ENCODE measurements around the gene KATNAL2.
A peak's percentile ranks its signal among the peaks of the same experiment; 100 is the strongest.

The KATNAL2 gene, protein sequence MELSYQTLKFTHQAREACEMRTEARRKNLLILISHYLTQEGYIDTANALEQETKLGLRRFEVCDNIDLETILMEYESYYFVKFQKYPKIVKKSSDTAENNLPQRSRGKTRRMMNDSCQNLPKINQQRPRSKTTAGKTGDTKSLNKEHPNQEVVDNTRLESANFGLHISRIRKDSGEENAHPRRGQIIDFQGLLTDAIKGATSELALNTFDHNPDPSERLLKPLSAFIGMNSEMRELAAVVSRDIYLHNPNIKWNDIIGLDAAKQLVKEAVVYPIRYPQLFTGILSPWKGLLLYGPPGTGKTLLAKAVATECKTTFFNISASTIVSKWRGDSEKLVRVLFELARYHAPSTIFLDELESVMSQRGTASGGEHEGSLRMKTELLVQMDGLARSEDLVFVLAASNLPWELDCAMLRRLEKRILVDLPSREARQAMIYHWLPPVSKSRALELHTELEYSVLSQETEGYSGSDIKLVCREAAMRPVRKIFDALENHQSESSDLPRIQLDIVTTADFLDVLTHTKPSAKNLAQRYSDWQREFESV

DNA sequence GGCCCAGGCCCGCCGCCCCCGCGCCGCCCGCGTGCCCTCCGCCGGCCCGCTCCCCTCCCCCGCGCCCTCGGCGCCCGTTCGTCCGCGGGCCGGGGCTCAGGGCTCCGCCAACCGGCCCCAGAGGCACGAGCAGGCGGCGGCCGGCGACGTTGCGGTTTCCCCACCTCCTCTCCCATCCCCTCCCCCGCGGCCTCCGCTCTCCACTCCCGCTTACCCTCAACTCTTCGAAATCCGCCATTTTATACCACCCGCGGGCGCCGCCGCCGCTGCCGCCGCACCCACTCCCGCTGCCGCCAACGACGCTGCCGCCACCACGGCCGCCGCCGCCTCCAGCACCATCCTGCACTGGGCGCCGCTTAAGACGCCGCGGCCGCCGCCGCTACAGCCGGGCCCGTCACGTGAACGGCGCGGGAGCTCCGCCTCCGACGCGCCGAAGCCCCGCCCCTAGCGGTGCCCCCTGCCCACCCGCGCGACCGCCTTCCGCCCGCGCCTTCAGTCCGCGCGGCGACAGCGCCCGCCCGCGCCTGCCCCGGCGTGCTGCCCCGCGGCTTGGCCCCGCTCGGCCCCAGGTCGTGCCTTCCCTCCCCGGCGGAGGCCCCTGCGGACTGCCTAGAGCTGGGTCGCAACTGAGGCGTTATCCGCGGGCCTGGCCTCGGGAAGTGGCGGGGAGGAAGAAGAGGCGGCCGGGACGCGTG is at the start of gene KATNAL2, which contains the start of gene PIAS2:
KATNAL2 (plus strand) TSS at position 495 of the 695 bp plus-strand sequence. CDS start 29,271 bp downstream, outside the sequence.
PIAS2 (minus strand) TSS at position 400 of the 695 bp plus-strand sequence; CDS start at position 238, 162 bp downstream.
- DNase-seq (ENCODE audit: low read depth in 2 of 2) = peak; percentile 57 to 63

DNA sequence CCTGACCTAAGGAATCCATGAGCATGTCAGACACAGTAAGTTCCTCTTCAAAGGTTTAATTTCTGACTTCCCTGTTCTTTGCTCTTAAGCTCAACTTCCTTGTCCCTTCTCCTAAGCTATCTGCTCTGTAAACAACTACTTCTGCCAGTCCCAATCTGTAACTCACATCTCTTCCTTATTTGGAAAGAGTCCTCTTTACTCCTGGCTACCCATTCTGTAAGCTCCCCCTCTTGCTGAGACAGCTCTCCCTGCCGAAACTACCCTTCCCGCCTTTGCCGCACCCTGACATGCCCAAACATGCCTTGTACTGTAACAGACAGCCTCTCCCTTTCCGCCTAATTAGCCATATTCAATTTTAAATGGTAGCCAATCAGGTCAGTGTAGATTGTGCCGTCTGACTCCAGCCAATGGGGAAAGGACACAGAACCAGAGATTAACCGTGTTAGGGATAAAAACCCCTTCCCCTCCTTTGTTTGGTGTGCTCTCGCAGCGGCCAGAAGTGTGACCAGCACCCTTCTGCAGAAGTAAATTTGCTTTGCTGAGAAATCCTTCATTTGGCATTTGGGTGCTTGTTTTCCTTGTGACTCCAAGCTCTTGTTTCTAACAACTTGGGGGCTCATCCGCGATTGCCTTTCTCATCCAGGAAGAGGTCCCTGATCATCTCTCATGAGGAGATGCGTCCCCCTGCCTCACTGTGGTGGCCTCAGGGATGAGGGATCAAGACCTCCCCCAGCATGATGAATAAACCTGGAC is 49.1 kb upstream of the KATNAL2 start:
- no peak for DNase-seq (ENCODE audit: low read depth in 2 of 2)

GRCh38 chr18:46877329-46877987 is 39.9 kb upstream of the KATNAL2 start:
- no peak for DNase-seq (ENCODE audit: low read depth in 2 of 2)

GRCh38 chr18:46883180-46883579 is 34.2 kb upstream of the KATNAL2 start:
- no peak for DNase-seq (ENCODE audit: low read depth in 2 of 2)

GRCh38 chr18:46886893-46887292 is 30.5 kb upstream of the KATNAL2 start:
- no peak for DNase-seq (ENCODE audit: low read depth in 2 of 2)

GRCh38 chr18:46888965-46889364 is 28.4 kb upstream of the KATNAL2 start:
- DNase-seq (ENCODE audit: low read depth in 2 of 2) = no peak

GRCh38 chr18:46891742-46892214 is 25.6 kb upstream of the KATNAL2 start:
- no peak for DNase-seq (ENCODE audit: low read depth in 2 of 2)

DNA sequence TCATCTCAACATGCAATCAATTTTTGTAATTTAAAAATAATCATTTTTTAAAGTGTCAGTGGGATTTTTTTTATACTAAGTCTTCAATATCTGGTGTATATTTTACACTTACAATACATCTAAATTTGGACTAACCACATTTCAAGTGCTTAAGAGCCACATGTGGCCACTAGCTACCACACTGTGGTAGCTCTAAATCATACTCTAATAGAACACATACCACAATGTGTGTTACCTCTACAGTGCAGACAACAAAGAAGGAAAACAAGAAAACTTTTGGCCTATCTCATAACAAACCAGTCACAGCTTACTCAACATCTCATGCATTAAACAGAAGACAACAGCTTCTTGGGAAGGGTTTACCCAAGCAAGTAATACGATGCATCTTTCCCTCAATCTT is 24.6 kb upstream of the KATNAL2 start:
- DNase-seq (ENCODE audit: low read depth in 2 of 2) = no peak

GRCh38 chr18:46893360-46893759 is 24.0 kb upstream of the KATNAL2 start:
- no peak for DNase-seq (ENCODE audit: low read depth in 2 of 2)

GRCh38 chr18:46894124-46894523 is 23.3 kb upstream of the KATNAL2 start:
- DNase-seq (ENCODE audit: low read depth in 2 of 2) = no peak

- no peak for DNase-seq (ENCODE audit: low read depth in 2 of 2)
These were observed 18.0 kb upstream of the KATNAL2 start for GRCh38 chr18:46899274-46899948.

GRCh38 chr18:46903406-46903805 is 14.0 kb upstream of the KATNAL2 start:
- no peak for DNase-seq (ENCODE audit: low read depth in 2 of 2)

DNA sequence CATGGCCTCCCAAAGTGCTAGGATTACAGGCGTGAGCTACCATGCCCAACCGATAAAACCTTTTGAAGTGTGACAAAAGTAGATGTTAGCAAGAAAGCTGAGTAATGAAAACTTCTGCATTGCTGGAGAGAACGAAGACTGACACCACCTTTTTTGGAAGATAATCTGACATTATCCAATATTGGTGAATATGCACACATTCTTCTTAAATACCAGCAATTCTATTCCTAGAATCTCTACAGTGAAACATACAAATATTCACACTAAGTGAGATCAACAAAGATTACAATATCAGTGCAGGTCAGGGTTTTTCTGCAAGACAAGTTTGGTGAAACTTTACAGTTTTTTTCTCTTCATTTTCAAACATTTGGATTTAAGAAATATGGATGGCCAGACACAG is 7.9 kb upstream of the KATNAL2 start:
- no peak for DNase-seq (ENCODE audit: low read depth in 2 of 2)

GRCh38 chr18:46910856-46911255 is 6.5 kb upstream of the KATNAL2 start:
- DNase-seq (ENCODE audit: low read depth in 2 of 2) = no peak

DNA sequence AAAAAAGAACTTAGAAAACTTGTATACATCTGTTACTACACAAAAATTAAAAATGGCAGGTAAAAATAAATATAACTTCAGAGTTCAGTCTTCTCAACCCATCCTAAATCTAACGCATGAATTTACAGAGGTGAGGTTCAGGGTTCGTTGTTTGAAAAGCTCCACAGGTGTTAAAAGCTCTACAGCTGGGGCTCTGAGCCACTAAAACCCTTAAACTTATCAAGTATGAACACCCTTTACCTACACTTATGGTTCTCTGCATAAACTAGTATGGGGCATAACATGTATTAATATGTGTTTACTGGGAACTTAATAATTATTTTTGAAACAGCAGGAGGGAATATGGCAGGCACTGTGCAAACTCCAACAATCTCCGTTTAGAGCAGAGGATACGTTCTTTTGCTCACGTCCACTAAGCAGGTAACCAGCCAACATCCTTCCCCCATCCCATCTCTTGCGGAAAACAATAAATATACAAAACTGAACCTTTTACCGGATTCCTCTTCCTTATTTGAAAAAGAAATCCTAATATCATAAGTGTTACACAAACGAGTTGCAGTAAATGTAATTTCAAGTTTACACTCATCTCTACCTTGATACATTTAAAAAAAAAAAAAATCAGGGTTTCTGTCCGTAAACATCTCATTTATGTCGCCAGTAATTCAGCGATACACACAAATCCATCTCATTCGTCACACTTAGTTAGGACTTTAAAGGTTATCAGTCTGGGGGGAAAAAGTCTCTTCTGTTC is 1.4 kb upstream of the KATNAL2 start:
- no peak for DNase-seq (ENCODE audit: low read depth in 2 of 2)

DNA sequence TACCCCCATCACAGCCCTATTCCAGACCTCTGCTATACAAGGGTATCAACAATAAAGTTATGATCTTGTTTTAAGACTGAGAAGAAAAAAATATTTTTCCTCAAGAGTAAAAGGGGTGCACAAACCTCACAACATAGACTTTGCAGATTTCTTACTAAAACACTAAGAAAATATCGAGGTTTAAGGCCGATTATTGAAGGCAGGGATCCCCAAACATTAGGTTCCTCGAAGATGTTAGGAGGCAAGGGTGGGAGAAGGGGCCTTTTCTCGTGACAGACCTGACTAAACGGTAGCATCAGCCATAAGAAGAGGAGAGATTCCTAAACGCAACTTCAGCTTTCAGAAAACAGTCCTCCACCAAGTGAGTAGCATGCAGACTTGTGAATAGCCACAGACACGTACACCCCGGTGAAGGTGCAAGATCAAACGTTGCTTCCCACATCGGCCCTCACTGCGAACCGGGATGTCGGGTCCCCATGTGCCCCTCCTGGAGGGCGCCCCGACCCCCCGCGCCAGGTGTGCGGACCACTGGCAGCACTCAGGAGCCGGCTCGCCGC is 773 bp upstream of the KATNAL2 start:
- peak in 1 of 2 donors; percentile 5 for DNase-seq (ENCODE audit: low read depth in 2 of 2)

- no peak for DNase-seq (ENCODE audit: low read depth in 2 of 2)
These were observed 600 bp downstream of the KATNAL2 start for GRCh38 chr18:46917803-46918600.

- DNase-seq (ENCODE audit: low read depth in 2 of 2) = no peak
These were observed 2.7 kb downstream of the KATNAL2 start for GRCh38 chr18:46920067-46920466.

DNA sequence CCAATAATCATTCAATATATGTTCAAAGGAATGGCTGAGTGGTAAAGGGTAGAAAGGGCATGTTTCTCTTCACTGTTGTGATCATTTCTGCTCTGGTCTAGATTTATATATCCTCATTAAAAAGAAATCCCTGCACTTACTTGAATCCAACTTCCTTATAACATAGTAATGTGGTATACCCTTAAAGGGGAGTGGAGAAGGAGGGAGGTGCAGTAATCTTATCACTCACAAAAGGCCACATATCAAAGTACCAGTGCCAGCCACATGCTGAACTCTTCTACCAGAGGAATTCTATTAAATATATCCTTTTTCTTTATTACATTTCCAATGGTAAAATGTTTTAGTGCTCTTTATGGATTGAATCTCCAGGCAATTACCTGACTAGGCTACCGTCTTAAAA is 3.3 kb downstream of the KATNAL2 start:
- DNase-seq (ENCODE audit: low read depth in 2 of 2) = no peak
